CD4-positive, alpha-beta T cell treated with Interleukin-17A for 4 hours (primary cell): Measurements from ENCODE around the gene CTAGE1.
"Not testable (repeated sequence)": the region's sequence is repeated elsewhere in the genome, so short reads cannot be mapped to it uniquely, and the experiment has no call there.

Experiments used
- DNase-seq: peaks from one replicate; pipeline ENCODE4 v3.0.0-alpha.2; 2020; ENCODE audit warnings: mixed read lengths

Gene CTAGE1

GRCh38 chr18:22417496-22418188, at the start of gene CTAGE1:
TSS of gene CTAGE1 (minus strand) at chr18:22417915. CDS start at chr18:22417811, 104 bp downstream.
- no peak for DNase-seq

GRCh38 chr18:22466608-22467395, 49.1 kb upstream of the CTAGE1 start:
- DNase-seq, result no peak

GRCh38 chr18:22465859-22466457, 48.2 kb upstream of the CTAGE1 start:
- no peak for DNase-seq

- no peak for DNase-seq
These were observed 45.4 kb upstream of the CTAGE1 start for GRCh38 chr18:22463076-22463475.

GRCh38 chr18:22459491-22459890, 41.8 kb upstream of the CTAGE1 start:
- no peak for DNase-seq

GRCh38 chr18:22457524-22457923, 39.8 kb upstream of the CTAGE1 start:
- no peak for DNase-seq

- DNase-seq, result no peak
These were observed 38.8 kb upstream of the CTAGE1 start for GRCh38 chr18:22456547-22456946.

- no peak for DNase-seq
These were observed 38.4 kb upstream of the CTAGE1 start for GRCh38 chr18:22456116-22456480.

- no peak for DNase-seq
These were observed 37.9 kb upstream of the CTAGE1 start for GRCh38 chr18:22455425-22456115.

- no peak for DNase-seq
These were observed 35.6 kb upstream of the CTAGE1 start for GRCh38 chr18:22453315-22453714.

- no peak for DNase-seq
These were observed 34.5 kb upstream of the CTAGE1 start for GRCh38 chr18:22452226-22452668.

- DNase-seq, result no peak
These were observed 34.1 kb upstream of the CTAGE1 start for GRCh38 chr18:22451796-22452195.

- DNase-seq, result not testable (repeated sequence)
These were observed 33.1 kb upstream of the CTAGE1 start for GRCh38 chr18:22450766-22451165.

GRCh38 chr18:22450318-22450717, 32.6 kb upstream of the CTAGE1 start:
- not testable (repeated sequence) for DNase-seq

GRCh38 chr18:22449753-22450152, 32.0 kb upstream of the CTAGE1 start:
- not testable (repeated sequence) for DNase-seq

GRCh38 chr18:22448238-22448637, 30.5 kb upstream of the CTAGE1 start:
- DNase-seq, result no peak

GRCh38 chr18:22447792-22448191, 30.1 kb upstream of the CTAGE1 start:
- DNase-seq, result no peak

- no peak for DNase-seq
These were observed 29.2 kb upstream of the CTAGE1 start for GRCh38 chr18:22446911-22447310.

- no peak for DNase-seq
These were observed 28.6 kb upstream of the CTAGE1 start for GRCh38 chr18:22446325-22446724.

GRCh38 chr18:22441638-22442037, 23.9 kb upstream of the CTAGE1 start:
- no peak for DNase-seq

- DNase-seq, result no peak
These were observed 21.7 kb upstream of the CTAGE1 start for GRCh38 chr18:22439447-22439846.

- DNase-seq, result no peak
These were observed 18.4 kb upstream of the CTAGE1 start for GRCh38 chr18:22436136-22436535.

- no peak for DNase-seq
These were observed 17.4 kb upstream of the CTAGE1 start for GRCh38 chr18:22434973-22435608.
